HEK293 (cell line): Measurements from ENCODE around the gene FAAP100.

Experiments
- CTCF ChIA-PET: fragments of 350-600 bp; formaldehyde crosslinking; extraction: SDS; loops from one replicate; lab custom pipeline; 2021; ENCODE audit warnings: antibody characterized with exemption; lab: Yijun Ruan, JAX
- POLR2A ChIA-PET: fragments of 300-600 bp; formaldehyde crosslinking; extraction: SDS; loops from one replicate; lab custom pipeline; 2020; ENCODE audit warnings: antibody characterized with exemption, inconsistent platforms; lab: Yijun Ruan, JAX
- H3K27ac ChIP-seq: fragments of 200-500 bp; sonication (Bioruptor generic); 2 replicates; pipeline ENCODE4 v1.5.1; 2014; ENCODE audit warnings: low read depth, low read length, control low read depth, inconsistent platforms; ENCODE audit errors: extremely low read depth
- H3K36me3 ChIP-seq, 2 experiments: fragments of 200-500 bp in 1 of 2; sonication (Bioruptor generic) in 1 of 2; 1 replicate in 1 of 2; 2 replicates in 1 of 2; pipeline ENCODE4 v1.5.1; 2014 to 2017; ENCODE audit warnings: inconsistent platforms in 2 of 2, low read length in 2 of 2; ENCODE audit not compliant: control insufficient read depth in 2 of 2, insufficient read depth in 1 of 2
- H3K4me1 ChIP-seq: fragments of 200-500 bp; sonication (Bioruptor generic); 2 replicates; pipeline ENCODE4 v1.5.1; 2014; ENCODE audit warnings: mild to moderate bottlenecking, low read length, inconsistent platforms; ENCODE audit not compliant: control insufficient read depth, insufficient read depth
- H3K4me3 ChIP-seq: 2 replicates; pipeline ENCODE4 v1.5.1; 2011; ENCODE audit warnings: low read depth, mild to moderate bottlenecking, control low read depth, low read length, moderate library complexity
- H3K9me3 ChIP-seq: fragments of 200-500 bp; sonication (Bioruptor generic); 2 replicates; pipeline ENCODE4 v1.5.1; 2014; ENCODE audit warnings: low read depth, low read length, inconsistent platforms; ENCODE audit not compliant: control insufficient read depth, insufficient read depth
- GLIS1 ChIP-seq: fragments of 450-650 bp; formaldehyde crosslinking; IDR thresholded peaks from 2 replicates; pipeline ENCODE4 v1.5.1; 2016; ENCODE audit warnings: missing biosample characterization, missing genetic modification characterization
- GLIS2 ChIP-seq: fragments of 450-650 bp; formaldehyde crosslinking; IDR thresholded peaks from 2 replicates; pipeline ENCODE4 v1.5.1; 2016; ENCODE audit warnings: missing biosample characterization, missing genetic modification characterization
- INSM2 ChIP-seq: fragments of 450-650 bp; formaldehyde crosslinking; IDR thresholded peaks from 2 replicates; pipeline ENCODE4 v1.5.1; 2016; ENCODE audit warnings: missing biosample characterization, missing genetic modification characterization
- PRDM6 ChIP-seq: fragments of 450-650 bp; formaldehyde crosslinking; IDR thresholded peaks from 2 replicates; pipeline ENCODE4 v1.5.1; 2017; ENCODE audit warnings: missing biosample characterization, missing genetic modification characterization
- SCRT1 ChIP-seq: fragments of 450-650 bp; formaldehyde crosslinking; IDR thresholded peaks from 2 replicates; pipeline ENCODE4 v1.5.1; 2016; ENCODE audit warnings: missing biosample characterization, missing genetic modification characterization, borderline replicate concordance
- SCRT2 ChIP-seq: fragments of 450-650 bp; formaldehyde crosslinking; IDR thresholded peaks from 2 replicates; pipeline ENCODE4 v1.5.1; 2016; ENCODE audit warnings: missing biosample characterization, missing genetic modification characterization
- SETDB1 ChIP-seq: IDR thresholded peaks from one replicate; pipeline ENCODE4 v1.6.1; 2017; ENCODE audit warnings: mild to moderate bottlenecking, low read length, moderate library complexity, mixed read lengths; ENCODE audit not compliant: insufficient read length
- ZNF174 ChIP-seq: fragments of 450-650 bp; formaldehyde crosslinking; IDR thresholded peaks from 2 replicates; pipeline ENCODE4 v1.5.0; 2017; ENCODE audit warnings: missing biosample characterization, mild to moderate bottlenecking, missing genetic modification characterization
- ZNF223 ChIP-seq: fragments of 450-650 bp; formaldehyde crosslinking; IDR thresholded peaks from 2 replicates; pipeline ENCODE4 v1.5.1; 2016; ENCODE audit warnings: missing biosample characterization, missing genetic modification characterization
- ZNF280C ChIP-seq: fragments of 450-650 bp; formaldehyde crosslinking; IDR thresholded peaks from 2 replicates; pipeline ENCODE4 v1.5.1; 2016; ENCODE audit warnings: missing biosample characterization, missing genetic modification characterization
- ZNF37A ChIP-seq: fragments of 450-650 bp; IDR thresholded peaks from 2 replicates; pipeline ENCODE4 v1.5.1; 2018; ENCODE audit warnings: missing biosample characterization, missing genetic modification characterization
- ZNF426 ChIP-seq: fragments of 450-650 bp; formaldehyde crosslinking; IDR thresholded peaks from 2 replicates; pipeline ENCODE4 v1.5.1; 2017; ENCODE audit warnings: missing biosample characterization, missing genetic modification characterization, mild to moderate bottlenecking, inconsistent platforms, moderate library complexity
- ZNF510 ChIP-seq: fragments of 450-650 bp; formaldehyde crosslinking; IDR thresholded peaks from 2 replicates; pipeline ENCODE4 v1.5.1; 2018; ENCODE audit warnings: mild to moderate bottlenecking, missing genetic modification characterization, missing biosample characterization; ENCODE audit not compliant: insufficient replicate concordance
- ZNF514 ChIP-seq: fragments of 450-650 bp; formaldehyde crosslinking; IDR thresholded peaks from 2 replicates; pipeline ENCODE4 v1.5.1; 2016; ENCODE audit warnings: missing biosample characterization, missing genetic modification characterization
- ZNF529 ChIP-seq: fragments of 450-650 bp; formaldehyde crosslinking; IDR thresholded peaks from 2 replicates; pipeline ENCODE4 v1.5.1; 2017; ENCODE audit warnings: missing genetic modification characterization, missing biosample characterization; ENCODE audit not compliant: insufficient replicate concordance
- ZNF571 ChIP-seq: fragments of 450-650 bp; formaldehyde crosslinking; IDR thresholded peaks from 2 replicates; pipeline ENCODE4 v1.5.0; 2017; ENCODE audit warnings: missing biosample characterization, missing genetic modification characterization
- ZNF585B ChIP-seq: fragments of 450-650 bp; formaldehyde crosslinking; IDR thresholded peaks from 2 replicates; pipeline ENCODE4 v1.5.1; 2016; ENCODE audit warnings: missing biosample characterization, missing genetic modification characterization
- ZNF600 ChIP-seq: fragments of 450-650 bp; formaldehyde crosslinking; IDR thresholded peaks from 2 replicates; pipeline ENCODE4 v1.5.1; 2016; ENCODE audit warnings: missing biosample characterization, missing genetic modification characterization
- ZNF791 ChIP-seq: fragments of 450-650 bp; formaldehyde crosslinking; IDR thresholded peaks from 2 replicates; pipeline ENCODE4 v1.5.1; 2016; ENCODE audit warnings: missing biosample characterization, missing genetic modification characterization

The FAAP100 gene

GRCh38 chr17:81550830-81551457 lies 1.2 kb downstream of the FAAP100 start:
- CTCF ChIA-PET: interaction anchor here (0.6 to 3.9 kb wide), 3 partner anchors 50 to 487 kb away, joined by 3 to 23 read pairs (median 3); partner anchors contain the start of gene DCXR
- TF ChIP-seq ZNF510 (tag by site-specific recombination): no peak
- peak; percentile 23; the same call in 1 of the 2 replicates for TF ChIP-seq GLIS2 (tag by site-specific recombination)
- TF ChIP-seq, all 188 proteins: peak for 1
- POLR2A ChIA-PET: interaction anchor here (2.1 to 3.4 kb wide), 3 partner anchors 8 to 40 kb away, joined by 8 to 48 read pairs (median 12); partner anchors contain the start of gene ACTG1
- H3K9me3 ChIP-seq: no peaks in the 10 kb centered on the region
- H3K36me3 ChIP-seq: peaks cover 9 to 48% of the 10 kb centered on the region in 2 experiments; a peak in 2 of 3 replicates
- H3K4me3 ChIP-seq: peak overlapping the region; percentile 86
- H3K27ac ChIP-seq: peak overlapping the region; percentile 74; the same call in 1 of the 2 replicates
- peaks cover 12% of the 10 kb centered on the region for H3K4me1 ChIP-seq

- Histone ChIP-seq H3K9me3 (no peaks in the 10 kb centered on the region), H3K27ac (no peak overlapping the region), H3K4me1 (peaks cover 12% of the 10 kb centered on the region), H3K36me3 (peaks cover 9 to 54% of the 10 kb centered on the region in 2 experiments; a peak in 2 of 3 replicates), H3K4me3 (no peak overlapping the region)
- TF ChIP-seq ZNF174 (tag by site-specific recombination) (no peak), ZNF280C (tag by site-specific recombination) (no peak), ZNF571 (no peak), ZNF426 (tag by site-specific recombination) (no peak), ZNF585B (tag by site-specific recombination) (no peak), ZNF514 (tag by site-specific recombination) (no peak), ZNF223 (tag by site-specific recombination) (no peak), ZNF529 (tag by site-specific recombination) (no peak), SETDB1 (no peak), ZNF37A (no peak), ZNF510 (tag by site-specific recombination) (no peak), INSM2 (tag by site-specific recombination) (no peak), ZNF791 (tag by site-specific recombination) (no peak)
- CTCF ChIA-PET: interaction anchor here (0.6 to 3.9 kb wide), 3 partner anchors 27 to 487 kb away, joined by 3 to 23 read pairs (median 7); partner anchors contain the start of gene DCXR
- POLR2A ChIA-PET: interaction anchor here (3.4 kb wide), 1 partner anchor 40 kb away, joined by 48 read pairs; the partner anchor contains the start of gene ACTG1
These were observed 1.9 kb downstream of the FAAP100 start for GRCh38 chr17:81550285-81550684.

GRCh38 chr17:81549826-81550225 lies 2.3 kb downstream of the FAAP100 start:
- Histone ChIP-seq H3K9me3 (no peaks in the 10 kb centered on the region), H3K4me3 (no peak overlapping the region), H3K36me3 (peaks cover 9 to 59% of the 10 kb centered on the region in 2 experiments; a peak in 2 of 3 replicates), H3K4me1 (peaks cover 12% of the 10 kb centered on the region), H3K27ac (no peak overlapping the region)
- peak; percentile 82 for TF ChIP-seq ZNF600
- peak; percentile 89 for TF ChIP-seq SCRT2 (tag by site-specific recombination)
- TF ChIP-seq GLIS1: peak; percentile 86
- TF ChIP-seq PRDM6 (tag by site-specific recombination): no peak
- peak; percentile 85 for TF ChIP-seq SCRT1
- POLR2A ChIA-PET: interaction anchor here (1.0 to 3.4 kb wide), 2 partner anchors 34 to 39 kb away, joined by 3 to 48 read pairs; partner anchors contain the start of gene ACTG1
- CTCF ChIA-PET: interaction anchor here (1.2 kb wide), 1 partner anchor 28 kb away, joined by 7 read pairs; no protein-coding TSS in a partner anchor
